Measurements from ENCODE around the gene CCSER1.

DNA sequence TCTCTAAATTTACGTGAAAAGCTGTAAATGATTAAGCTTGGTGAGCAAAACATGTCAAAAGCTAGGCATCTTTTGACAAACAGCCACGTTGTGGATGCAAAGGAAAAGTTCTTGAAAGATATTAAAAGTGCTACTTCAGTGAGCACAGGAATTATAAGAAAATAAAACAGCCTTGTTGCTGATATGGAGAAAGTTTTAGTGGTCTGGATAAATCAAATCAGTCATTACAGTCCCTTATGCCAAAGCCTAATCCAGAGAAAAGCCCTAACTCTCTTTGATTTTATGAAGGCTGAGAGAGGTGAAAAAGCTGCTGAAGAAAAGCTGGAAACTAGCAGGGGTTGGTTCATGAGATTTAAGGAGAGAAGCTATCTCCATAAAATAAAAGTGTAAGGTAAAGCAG is 487.2 kb downstream of the CCSER1 start:
- TF ChIP-seq, protein P1, sequence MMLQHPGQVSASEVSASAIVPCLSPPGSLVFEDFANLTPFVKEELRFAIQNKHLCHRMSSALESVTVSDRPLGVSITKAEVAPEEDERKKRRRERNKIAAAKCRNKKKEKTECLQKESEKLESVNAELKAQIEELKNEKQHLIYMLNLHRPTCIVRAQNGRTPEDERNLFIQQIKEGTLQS (IDR thresholded peaks at IDR 0.05) = no peak
- TF ChIP-seq, protein P2, sequence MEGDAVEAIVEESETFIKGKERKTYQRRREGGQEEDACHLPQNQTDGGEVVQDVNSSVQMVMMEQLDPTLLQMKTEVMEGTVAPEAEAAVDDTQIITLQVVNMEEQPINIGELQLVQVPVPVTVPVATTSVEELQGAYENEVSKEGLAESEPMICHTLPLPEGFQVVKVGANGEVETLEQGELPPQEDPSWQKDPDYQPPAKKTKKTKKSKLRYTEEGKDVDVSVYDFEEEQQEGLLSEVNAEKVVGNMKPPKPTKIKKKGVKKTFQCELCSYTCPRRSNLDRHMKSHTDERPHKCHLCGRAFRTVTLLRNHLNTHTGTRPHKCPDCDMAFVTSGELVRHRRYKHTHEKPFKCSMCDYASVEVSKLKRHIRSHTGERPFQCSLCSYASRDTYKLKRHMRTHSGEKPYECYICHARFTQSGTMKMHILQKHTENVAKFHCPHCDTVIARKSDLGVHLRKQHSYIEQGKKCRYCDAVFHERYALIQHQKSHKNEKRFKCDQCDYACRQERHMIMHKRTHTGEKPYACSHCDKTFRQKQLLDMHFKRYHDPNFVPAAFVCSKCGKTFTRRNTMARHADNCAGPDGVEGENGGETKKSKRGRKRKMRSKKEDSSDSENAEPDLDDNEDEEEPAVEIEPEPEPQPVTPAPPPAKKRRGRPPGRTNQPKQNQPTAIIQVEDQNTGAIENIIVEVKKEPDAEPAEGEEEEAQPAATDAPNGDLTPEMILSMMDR (IDR thresholded peaks at IDR 0.05; ENCODE audit: low read depth, low read length, missing input control) = no peak
- TF ChIP-seq GABPA (IDR thresholded peaks at IDR 0.05 in 1 of 2, conservative IDR thresholded peaks at IDR 0.05 in 1 of 2) = no peak
- no peak for TF ChIP-seq TAF1 (conservative IDR thresholded peaks at IDR 0.05)

Measured in liver (tissue), 3 donors.